HG03342 (cell line): ENCODE measurements around the gene SGK1.

Experiments used
- ATAC-seq: cut with Tn5 transposase; IDR thresholded peaks from one replicate; pipeline ENCODE4 v1.9.1; 2021; ENCODE audit warnings: mild to moderate bottlenecking, moderate library complexity; ENCODE audit not compliant: unreplicated experiment

Gene SGK1

DNA sequence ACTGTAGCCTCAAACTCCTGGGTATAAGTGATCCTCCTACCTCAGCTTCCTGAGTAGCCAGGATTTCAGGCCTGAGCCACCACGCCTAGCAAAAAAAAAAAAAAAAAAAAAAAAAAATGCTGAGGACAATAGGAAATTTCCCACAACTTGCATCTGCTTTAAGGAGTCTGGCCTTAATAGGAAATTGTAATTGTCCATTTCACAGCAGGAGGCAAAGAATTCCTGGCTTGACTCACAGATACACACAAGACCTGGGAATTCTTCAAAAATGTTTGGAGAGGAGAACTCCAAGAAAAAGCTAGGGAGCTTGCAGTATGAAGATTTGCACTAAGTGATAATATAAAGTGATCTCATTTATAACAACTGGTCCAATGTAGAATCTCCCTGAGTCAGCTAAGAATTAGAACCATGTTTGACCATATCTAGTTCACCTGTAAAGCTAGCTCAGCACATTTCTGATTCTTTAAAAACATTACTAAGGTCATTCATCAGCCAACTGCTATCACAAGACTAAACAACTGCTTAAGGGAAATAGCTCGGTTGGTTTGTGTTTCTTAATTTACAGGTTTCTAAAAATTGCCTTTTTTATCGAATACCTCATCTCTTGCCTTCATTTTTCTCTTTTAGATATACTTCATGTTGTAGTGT is 185.3 kb downstream of the SGK1 start:
- no peak for ATAC-seq

DNA sequence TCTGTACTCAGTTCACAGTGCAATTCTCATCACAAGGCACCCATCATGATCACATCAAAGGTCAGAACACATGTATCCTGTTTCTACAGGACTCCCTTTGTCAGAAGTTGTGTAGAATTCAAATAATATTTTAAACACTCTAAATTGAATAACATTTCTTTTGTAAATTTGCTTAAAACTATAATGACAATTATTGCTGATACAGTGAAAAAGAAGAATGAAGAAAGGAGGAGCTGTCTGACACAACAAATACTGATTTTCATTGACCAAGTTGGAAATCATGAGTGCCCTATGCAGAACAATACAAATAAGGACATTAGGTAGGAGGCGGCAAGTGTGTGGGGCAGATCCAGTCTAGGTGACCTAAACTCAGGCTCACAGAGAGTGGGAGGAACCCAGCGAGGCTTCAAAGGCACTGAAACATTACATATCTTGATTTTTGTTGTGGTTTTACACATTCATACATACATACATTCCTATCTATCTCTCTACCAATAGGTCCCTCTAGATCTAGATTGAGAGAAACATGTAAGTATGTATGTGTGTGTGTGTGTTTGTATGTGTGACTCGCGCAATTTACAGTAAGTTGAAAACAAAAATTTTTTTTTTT is 186.3 kb downstream of the SGK1 start:
- no peak for ATAC-seq

DNA sequence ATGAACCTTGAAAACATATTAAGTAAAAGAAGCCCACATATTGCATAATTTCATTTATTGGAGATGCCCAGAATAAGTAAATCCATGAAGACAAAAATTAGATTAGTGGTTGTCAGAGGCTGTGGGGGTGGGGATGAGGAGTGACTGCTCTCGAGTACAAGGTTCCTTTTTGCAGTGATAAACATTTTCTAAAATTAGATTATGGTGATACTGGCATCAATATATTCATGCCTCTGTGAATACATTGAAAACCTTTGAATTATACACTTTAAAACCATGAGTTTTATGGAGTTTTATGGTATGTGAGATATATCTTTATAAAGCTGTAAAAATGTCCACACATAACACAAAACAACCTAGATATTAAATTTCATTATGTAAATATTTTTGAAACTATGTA is 189.8 kb downstream of the SGK1 start:
- ATAC-seq: no peak

DNA sequence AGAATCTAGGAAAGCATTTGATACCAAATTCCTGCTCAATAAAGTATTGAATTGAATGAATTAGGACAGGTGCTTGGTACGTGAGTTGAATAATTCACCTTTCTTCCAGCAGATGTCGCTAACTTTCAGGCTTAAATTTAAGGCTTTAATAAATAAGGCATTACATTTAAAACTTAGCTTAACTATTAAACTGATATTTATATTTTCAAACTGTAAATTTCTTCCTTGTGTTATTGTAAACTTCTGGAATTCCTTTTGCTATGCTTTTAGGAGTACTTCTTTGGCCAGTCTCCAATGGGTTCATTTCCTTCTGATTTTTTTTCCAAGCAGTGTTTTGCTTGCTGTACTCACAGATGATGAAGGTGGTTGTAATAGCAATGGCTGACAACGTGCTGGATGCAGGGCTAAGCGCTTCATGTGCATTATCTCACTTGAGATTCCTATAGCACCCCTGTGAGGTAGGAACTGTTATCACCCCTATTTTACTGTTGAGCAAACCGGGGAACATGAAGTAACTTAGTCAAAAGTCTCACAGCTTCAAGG is 194.2 kb downstream of the SGK1 start:
- no peak for ATAC-seq

DNA sequence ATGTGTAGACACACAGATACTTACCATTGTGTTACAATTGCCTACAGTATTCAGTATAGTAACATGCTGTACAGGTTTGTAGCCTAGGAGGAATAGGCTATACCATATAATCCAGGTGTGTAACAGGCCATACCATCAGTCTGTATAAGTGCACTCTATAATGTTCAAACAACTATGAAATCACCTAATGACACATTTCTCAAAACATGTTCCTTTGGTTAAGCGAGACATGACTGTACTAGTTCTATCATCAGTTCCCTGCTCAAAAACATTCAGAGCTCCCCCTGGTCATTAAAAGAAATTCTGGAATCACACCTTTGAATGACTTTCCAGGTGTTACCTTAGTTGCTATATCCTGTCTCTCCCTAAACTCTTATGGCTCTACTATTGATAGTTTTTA is 195.1 kb downstream of the SGK1 start:
- no peak for ATAC-seq

DNA sequence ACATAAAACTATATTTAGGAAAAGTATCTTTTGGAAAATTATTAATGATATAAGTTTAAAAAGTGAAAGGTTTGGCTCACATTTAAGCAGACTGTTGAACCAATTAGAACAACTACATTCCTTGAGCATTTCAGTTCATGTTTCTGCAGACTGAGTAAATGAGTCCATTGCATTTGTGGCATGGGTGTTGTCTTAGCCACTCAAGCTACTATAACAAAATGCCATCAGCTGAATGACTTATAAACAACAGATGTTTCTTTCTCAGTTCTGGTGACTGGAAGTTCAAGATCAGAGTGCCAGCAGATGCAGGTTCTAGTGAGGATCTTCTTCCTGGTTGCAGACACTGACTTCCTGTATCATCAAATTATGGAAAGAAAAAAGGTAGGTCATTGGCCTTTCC is 198.4 kb downstream of the SGK1 start:
- ATAC-seq: no peak
